GM19372 (cell line): ENCODE measurements around the gene UNC13D.
"Not testable (repeated sequence)": the region's sequence is repeated elsewhere in the genome, so short reads cannot be mapped to it uniquely, and the experiment has no call there.

Experiments used
- ATAC-seq: cut with Tn5 transposase; IDR thresholded peaks from one replicate; pipeline ENCODE4 v1.9.1; 2021; ENCODE audit warnings: mild to moderate bottlenecking, low read depth, moderate library complexity; ENCODE audit not compliant: unreplicated experiment

Gene UNC13D

GRCh38 chr17:75853433-75853832 is 9.2 kb upstream of the UNC13D start:
- ATAC-seq, result no peak

GRCh38 chr17:75851693-75851991 is 7.4 kb upstream of the UNC13D start:
- ATAC-seq, result not testable (repeated sequence)

- ATAC-seq, result no peak
These were observed 6.9 kb upstream of the UNC13D start for GRCh38 chr17:75850928-75851692.

GRCh38 chr17:75849724-75850123 is 5.5 kb upstream of the UNC13D start:
- ATAC-seq, result no peak

DNA sequence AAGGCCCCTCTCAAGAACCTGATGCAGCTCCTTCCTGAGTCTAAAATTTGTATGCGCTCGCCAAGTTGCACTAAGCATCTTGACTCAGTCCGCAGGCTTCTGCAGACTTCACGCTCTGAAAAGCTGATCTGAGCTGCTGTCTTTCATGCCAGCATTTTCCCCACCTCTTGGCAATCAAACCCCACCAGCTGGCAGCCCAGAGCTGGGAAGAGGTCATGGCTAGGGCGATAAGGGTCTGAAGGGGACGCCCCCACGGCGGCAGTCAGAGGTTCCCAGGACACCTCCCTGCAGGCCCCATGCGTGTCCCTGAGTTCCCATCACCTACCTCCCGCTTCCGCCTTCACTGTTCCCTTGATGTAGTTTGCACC is 5.1 kb upstream of the UNC13D start:
- ATAC-seq, result no peak

DNA sequence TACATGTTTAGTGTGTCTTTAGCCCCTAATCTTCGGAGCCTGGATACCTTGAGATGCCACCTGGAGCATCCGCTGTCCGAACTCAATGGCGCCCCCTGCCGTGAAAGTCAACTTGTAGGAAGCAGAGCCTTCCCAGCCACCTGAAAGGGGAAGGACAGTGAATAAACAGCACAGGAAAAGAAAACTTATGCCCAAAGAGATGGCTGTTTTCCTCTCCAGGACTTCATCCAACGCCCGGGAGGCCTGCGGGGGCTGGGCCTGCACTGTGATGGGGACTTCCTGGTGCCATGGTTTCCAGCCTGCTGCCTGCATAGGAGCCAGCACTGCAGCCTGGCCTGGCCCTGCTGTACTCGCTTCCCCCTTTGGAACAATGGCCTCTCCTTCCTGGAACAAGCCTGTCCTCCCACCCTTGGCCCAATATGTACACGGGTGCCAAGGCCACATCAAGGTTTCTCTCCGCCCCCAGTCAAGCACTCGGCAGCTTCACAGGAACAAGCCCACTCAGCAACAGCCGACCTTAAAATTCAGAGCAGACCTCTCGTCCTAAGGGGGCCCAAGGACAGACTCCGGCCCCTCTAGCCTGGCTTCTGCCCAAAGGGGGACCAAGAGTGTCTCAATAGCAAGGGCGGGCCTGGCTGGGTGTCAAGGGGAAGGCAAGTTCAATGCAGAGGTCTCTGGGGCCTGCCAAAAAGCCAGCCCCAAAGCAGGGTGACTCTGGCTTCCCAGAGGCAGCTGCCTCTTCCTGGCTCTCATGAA is 4.5 kb upstream of the UNC13D start:
- no peak for ATAC-seq

GRCh38 chr17:75847614-75848522 is 3.7 kb upstream of the UNC13D start:
- ATAC-seq, result no peak

DNA sequence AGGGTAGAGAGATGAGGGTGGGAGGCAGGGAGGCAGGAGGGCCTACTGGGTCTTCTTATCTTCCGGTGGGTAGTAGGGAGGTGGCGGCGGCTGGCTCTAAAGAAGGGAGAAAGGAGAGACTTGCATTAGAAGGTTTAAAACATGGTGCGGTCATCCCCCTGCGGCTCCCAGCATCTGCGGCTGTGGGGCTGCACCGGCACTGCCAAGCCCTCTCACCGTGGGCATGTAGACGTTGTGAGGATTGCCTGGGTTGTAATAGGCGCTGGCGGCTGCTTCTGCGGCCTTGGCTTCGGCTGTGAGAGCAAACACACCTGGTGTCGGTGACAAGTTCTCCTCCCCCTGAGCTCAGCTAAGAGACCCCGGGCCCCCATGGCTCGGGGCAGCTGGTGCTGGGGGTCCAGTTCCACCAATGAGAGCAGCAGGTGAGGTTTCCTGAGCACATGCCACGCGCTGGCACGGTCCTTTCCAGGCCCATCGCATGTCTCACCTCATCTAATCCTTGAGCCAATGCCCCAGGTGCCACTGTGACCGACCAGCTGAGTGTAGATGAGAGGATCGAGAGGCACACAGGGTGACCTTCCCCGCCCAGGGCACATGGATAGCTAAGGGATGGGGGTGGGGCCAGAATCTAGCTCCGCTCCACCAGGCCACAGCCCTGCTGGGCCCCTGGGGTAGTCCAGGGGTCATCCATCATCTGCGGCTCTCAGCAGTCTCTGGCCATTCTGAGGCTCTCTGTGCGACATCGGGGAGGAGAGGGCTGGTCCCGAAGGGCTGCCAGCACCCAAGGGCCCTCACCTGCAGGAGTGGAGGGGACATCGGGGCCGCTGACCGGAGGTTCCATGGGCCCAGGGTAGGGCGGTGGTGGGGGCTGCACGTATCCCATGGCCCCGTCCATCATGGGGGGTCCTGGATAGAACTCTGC is 2.7 kb upstream of the UNC13D start:
- ATAC-seq, result no peak

- no peak for ATAC-seq
These were observed 1.9 kb upstream of the UNC13D start for GRCh38 chr17:75845933-75846691.

GRCh38 chr17:75845058-75845711 is 981 bp upstream of the UNC13D start:
- ATAC-seq, result no peak

DNA sequence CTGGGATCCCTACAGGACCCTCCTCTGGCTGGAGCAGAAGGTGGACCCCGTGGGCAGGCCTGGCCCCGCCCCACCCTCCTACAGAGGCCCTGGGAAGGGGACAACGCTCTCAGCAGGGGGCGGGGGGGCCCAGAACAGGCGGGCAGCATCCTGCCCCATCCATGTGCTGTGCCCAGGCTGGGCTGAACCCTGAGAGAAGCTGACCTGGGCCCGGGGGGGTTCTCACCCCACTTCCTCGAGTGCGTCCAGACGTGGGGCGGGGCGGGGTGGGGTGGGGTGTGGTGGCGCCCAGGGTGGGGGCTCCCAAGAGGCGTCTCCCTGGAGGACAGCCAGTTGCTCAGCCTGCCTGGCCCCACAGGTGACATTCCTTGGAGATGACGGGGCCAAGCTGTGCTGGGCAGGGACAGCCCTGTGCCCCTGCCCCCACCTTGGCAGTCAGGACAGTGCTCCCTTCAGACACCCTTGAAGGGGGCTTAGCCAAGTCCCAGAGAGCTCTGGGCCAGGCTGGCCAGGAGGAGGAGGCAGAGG is 390 bp upstream of the UNC13D start:
- ATAC-seq, result no peak

GRCh38 chr17:75842963-75843576 is 1.1 kb downstream of the UNC13D start:
- ATAC-seq, result no peak

GRCh38 chr17:75842411-75842810 is 1.8 kb downstream of the UNC13D start:
- ATAC-seq, result no peak

GRCh38 chr17:75840799-75841164 is 3.4 kb downstream of the UNC13D start:
- ATAC-seq, result no peak

GRCh38 chr17:75839942-75840798 is 4.0 kb downstream of the UNC13D start:
- no peak for ATAC-seq

DNA sequence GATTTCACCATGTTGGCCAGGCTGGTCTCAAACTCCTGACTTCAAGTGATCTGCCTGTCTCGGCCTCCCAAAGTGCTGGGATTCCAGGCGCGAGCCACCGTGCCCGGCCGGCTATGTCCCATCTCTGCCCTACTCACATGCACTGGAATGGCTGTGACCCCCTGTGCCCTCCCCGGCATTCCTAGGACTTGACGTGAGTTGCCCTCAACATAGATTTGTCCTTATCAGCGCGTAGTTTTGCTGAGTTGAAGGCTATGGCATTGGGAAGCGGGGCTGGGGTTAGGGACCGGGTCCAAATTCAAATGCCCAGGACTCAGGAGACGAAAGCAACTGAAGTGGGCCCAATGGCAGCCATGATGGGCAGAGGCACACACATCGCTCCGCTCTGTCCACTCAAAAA is 5.8 kb downstream of the UNC13D start:
- no peak for ATAC-seq

- ATAC-seq, result no peak
These were observed 6.3 kb downstream of the UNC13D start for GRCh38 chr17:75837899-75838298.
